GM12878 (cell line): ENCODE results near the gene HNRNPM. TPM values are rescaled to one million over a fixed set of nuclear protein-coding genes. Genes with fewer than 3 reads are reported as not detected.

Experiments used
- ATF7 ChIP-seq: fragments of 450-650 bp; IDR thresholded peaks from 2 replicates; pipeline ENCODE4 v1.6.1; 2016; ENCODE audit warnings: low read depth, mild to moderate bottlenecking
- BCL3 ChIP-seq: IDR thresholded peaks from 2 replicates; pipeline ENCODE4 v1.6.1; 2011; ENCODE audit warnings: borderline replicate concordance, low read depth, mild to moderate bottlenecking, moderate library complexity, low read length; ENCODE audit not compliant: insufficient read depth, poor library complexity, severe bottlenecking
- HDAC6 ChIP-seq: fragments of 200-600 bp; sonication (generic); IDR thresholded peaks from one replicate; pipeline ENCODE4 v1.8.0; 2017; ENCODE audit warnings: antibody characterized with exemption; ENCODE audit not compliant: unreplicated experiment
- MLLT1 ChIP-seq: fragments of 450-650 bp; IDR thresholded peaks from 2 replicates; pipeline ENCODE4 v1.6.1; 2016; ENCODE audit warnings: mild to moderate bottlenecking
- POU2F2 ChIP-seq: IDR thresholded peaks from 3 replicates; pipeline ENCODE4 v1.6.1; 2011; ENCODE audit warnings: low read depth, mild to moderate bottlenecking, low read length, borderline replicate concordance
- RELA ChIP-seq: fragments of 450-650 bp; IDR thresholded peaks from 2 replicates; pipeline ENCODE4 v1.8.0; 2014; ENCODE audit warnings: borderline replicate concordance; ENCODE audit not compliant: partially characterized antibody
- SIN3A ChIP-seq: IDR thresholded peaks from 2 replicates; pipeline ENCODE4 v1.6.1; 2012; ENCODE audit warnings: low read depth, low read length, improper control_type of control experiment
- SRF ChIP-seq, 2 experiments: IDR thresholded peaks; 2 replicates each; pipeline ENCODE4 v1.6.1; 2011; ENCODE audit warnings: low read depth in 2 of 2, low read length in 2 of 2, mild to moderate bottlenecking in 1 of 2, moderate library complexity in 1 of 2
- SUPT20H ChIP-seq: IDR thresholded peaks from 2 replicates; pipeline ENCODE4 v1.6.1; 2011; ENCODE audit warnings: low read depth, mild to moderate bottlenecking, low read length, moderate library complexity, borderline replicate concordance; ENCODE audit not compliant: control insufficient read depth
- TARDBP ChIP-seq: IDR thresholded peaks from 2 replicates; pipeline ENCODE4 v1.6.1; 2016; ENCODE audit warnings: borderline replicate concordance
- ZBTB33 ChIP-seq: fragments of 450-650 bp; IDR thresholded peaks from 2 replicates; pipeline ENCODE4 v1.6.1; 2017; ENCODE audit warnings: mild to moderate bottlenecking
- polyA plus RNA-seq, 11 experiments: library from polyadenylated mRNA; depleted of rRNA in 4 of 11; unstranded in 6 of 11; stranded (reverse) in 5 of 11; fragments of >200 nt; fragmentation: Nextera tagmentation in 4 of 11; fragmentation: Illumina TruSeq in 1 of 11; extraction: Ambion mirVana in 4 of 11; extraction: Trizol in 1 of 11; gene quantifications; 1 replicate in 1 of 11; 2 replicates in 10 of 11; pipeline versions ENCODE4 v1.2.1 to v1.2.3, GENCODE V29; 2011 to 2016; ENCODE audit warnings: inconsistent platforms in 2 of 11, missing spikeins in 2 of 11, low read depth in 1 of 11
- total RNA-seq, 4 experiments: library from RNA; depleted of rRNA in 3 of 4; stranded (reverse); fragments of >200 nt in 3 of 4; fragmentation: Illumina TruSeq in 1 of 4; extraction: Trizol in 1 of 4; gene quantifications; 2 replicates each; pipeline versions ENCODE4 v1.2.1 to v1.2.3, GENCODE V29; 2013 to 2021
- TF ChIP-seq, protein P1 (sequence below), 3 experiments: IDR thresholded peaks in 2 of 3; conservative IDR thresholded peaks in 1 of 3; 2 replicates each; pipeline ENCODE4 v1.5.1; 2011; ENCODE audit warnings: low read depth in 3 of 3, low read length in 3 of 3, mild to moderate bottlenecking in 3 of 3, control low read depth in 2 of 3, moderate library complexity in 2 of 3, inconsistent platforms in 1 of 3, mixed read lengths in 1 of 3; ENCODE audit not compliant: control insufficient read depth in 2 of 3, insufficient read depth in 1 of 3; ENCODE audit errors: extremely low read depth in 1 of 3

Gene HNRNPM
- total and polyA plus RNA-seq, 10 of the 15 experiments (the other 5 are each of a cell fraction or from before 2014, with no cell fraction given) = 14.3 to 415 (median 198) TPM

DNA sequence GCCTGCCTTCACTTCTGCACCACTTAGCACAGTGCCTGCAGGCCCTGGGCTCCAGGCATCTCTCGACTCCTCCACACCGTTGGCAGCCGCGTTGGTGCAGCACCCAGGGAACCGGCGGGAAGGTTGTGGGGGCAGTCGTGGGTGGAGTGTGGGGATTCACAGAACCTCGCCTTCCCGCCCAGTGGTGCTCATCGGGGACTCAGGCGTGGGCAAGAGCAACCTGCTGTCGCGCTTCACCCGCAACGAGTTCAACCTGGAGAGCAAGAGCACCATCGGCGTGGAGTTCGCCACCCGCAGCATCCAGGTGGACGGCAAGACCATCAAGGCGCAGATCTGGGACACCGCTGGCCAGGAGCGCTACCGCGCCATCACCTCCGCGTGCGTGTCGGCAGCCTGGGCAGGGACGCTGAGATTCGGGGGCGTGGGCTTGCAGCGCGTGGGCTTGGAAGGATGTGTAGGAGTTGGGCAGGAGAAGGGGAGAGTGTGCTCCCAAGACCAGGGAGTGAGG is 45.0 kb upstream of the HNRNPM start (continued):
- no peak for TF ChIP-seq ZBTB33
- no peak for TF ChIP-seq SRF (IDR thresholded peaks at IDR 0.05; ENCODE audit: low read depth in 2 of 2, low read length in 2 of 2)
- TF ChIP-seq HDAC6 = no peak
- TF ChIP-seq POU2F2 = no peak
- TF ChIP-seq BCL3 = no peak
- TF ChIP-seq SUPT20H = no peak
- no peak for TF ChIP-seq RELA
- no peak for TF ChIP-seq TARDBP
- TF ChIP-seq ATF7 = no peak
- TF ChIP-seq SIN3A = no peak
- TF ChIP-seq MLLT1 = no peak
- TF ChIP-seq, protein P1, sequence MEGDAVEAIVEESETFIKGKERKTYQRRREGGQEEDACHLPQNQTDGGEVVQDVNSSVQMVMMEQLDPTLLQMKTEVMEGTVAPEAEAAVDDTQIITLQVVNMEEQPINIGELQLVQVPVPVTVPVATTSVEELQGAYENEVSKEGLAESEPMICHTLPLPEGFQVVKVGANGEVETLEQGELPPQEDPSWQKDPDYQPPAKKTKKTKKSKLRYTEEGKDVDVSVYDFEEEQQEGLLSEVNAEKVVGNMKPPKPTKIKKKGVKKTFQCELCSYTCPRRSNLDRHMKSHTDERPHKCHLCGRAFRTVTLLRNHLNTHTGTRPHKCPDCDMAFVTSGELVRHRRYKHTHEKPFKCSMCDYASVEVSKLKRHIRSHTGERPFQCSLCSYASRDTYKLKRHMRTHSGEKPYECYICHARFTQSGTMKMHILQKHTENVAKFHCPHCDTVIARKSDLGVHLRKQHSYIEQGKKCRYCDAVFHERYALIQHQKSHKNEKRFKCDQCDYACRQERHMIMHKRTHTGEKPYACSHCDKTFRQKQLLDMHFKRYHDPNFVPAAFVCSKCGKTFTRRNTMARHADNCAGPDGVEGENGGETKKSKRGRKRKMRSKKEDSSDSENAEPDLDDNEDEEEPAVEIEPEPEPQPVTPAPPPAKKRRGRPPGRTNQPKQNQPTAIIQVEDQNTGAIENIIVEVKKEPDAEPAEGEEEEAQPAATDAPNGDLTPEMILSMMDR (IDR thresholded peaks at IDR 0.05 in 2 of 3, conservative IDR thresholded peaks at IDR 0.05 in 1 of 3; ENCODE audit: control insufficient read depth in 2 of 3, extremely low read depth in 1 of 3, insufficient read depth in 1 of 3, low read depth in 3 of 3, low read length in 3 of 3) = no peak
